GM21786 (cell line): ENCODE results near the gene LRRC53.

Source experiments
- ATAC-seq: cut with Tn5 transposase; IDR thresholded peaks from one replicate; pipeline ENCODE4 v1.9.1; 2021; ENCODE audit not compliant: unreplicated experiment

The LRRC53 gene

GRCh38 chr1:74512170-74512915 lies at the start of gene LRRC53:
Gene LRRC53 (minus strand): TSS chr1:74512611. CDS start chr1:74483349, 29,262 bp downstream.
- ATAC-seq = no peak

GRCh38 chr1:74549932-74550331 lies 37.5 kb upstream of the LRRC53 start:
- no peak for ATAC-seq

GRCh38 chr1:74548961-74549750 lies 36.7 kb upstream of the LRRC53 start:
- no peak for ATAC-seq

GRCh38 chr1:74545821-74546220 lies 33.4 kb upstream of the LRRC53 start:
- no peak for ATAC-seq

- no peak for ATAC-seq
These were observed 21.8 kb upstream of the LRRC53 start for GRCh38 chr1:74534241-74534640.

GRCh38 chr1:74531796-74532195 lies 19.4 kb upstream of the LRRC53 start:
- no peak for ATAC-seq

- no peak for ATAC-seq
These were observed 18.5 kb upstream of the LRRC53 start for GRCh38 chr1:74530892-74531291.

GRCh38 chr1:74528123-74528522 lies 15.7 kb upstream of the LRRC53 start:
- no peak for ATAC-seq

- no peak for ATAC-seq
These were observed 14.3 kb upstream of the LRRC53 start for GRCh38 chr1:74526708-74527107.

GRCh38 chr1:74523873-74524480 lies 11.6 kb upstream of the LRRC53 start:
- no peak for ATAC-seq

GRCh38 chr1:74522148-74522547 lies 9.7 kb upstream of the LRRC53 start:
- ATAC-seq = no peak

- ATAC-seq = peak; percentile 74
These were observed 5.2 kb upstream of the LRRC53 start for GRCh38 chr1:74517599-74518051.

- ATAC-seq = no peak
These were observed 1.2 kb upstream of the LRRC53 start for GRCh38 chr1:74513411-74514300.

- no peak for ATAC-seq
These were observed 4.0 kb downstream of the LRRC53 start for GRCh38 chr1:74508449-74508848.

- no peak for ATAC-seq
These were observed 6.3 kb downstream of the LRRC53 start for GRCh38 chr1:74505928-74506710.

GRCh38 chr1:74504933-74505512 lies 7.4 kb downstream of the LRRC53 start:
- no peak for ATAC-seq

GRCh38 chr1:74504125-74504932 lies 8.1 kb downstream of the LRRC53 start:
- ATAC-seq = peak; percentile 87

GRCh38 chr1:74502858-74503257 lies 9.6 kb downstream of the LRRC53 start:
- no peak for ATAC-seq

- no peak for ATAC-seq
These were observed 10.0 kb downstream of the LRRC53 start for GRCh38 chr1:74502432-74502831.
